ENCODE measurements around the gene NECTIN1.

The NECTIN1 gene

DNA sequence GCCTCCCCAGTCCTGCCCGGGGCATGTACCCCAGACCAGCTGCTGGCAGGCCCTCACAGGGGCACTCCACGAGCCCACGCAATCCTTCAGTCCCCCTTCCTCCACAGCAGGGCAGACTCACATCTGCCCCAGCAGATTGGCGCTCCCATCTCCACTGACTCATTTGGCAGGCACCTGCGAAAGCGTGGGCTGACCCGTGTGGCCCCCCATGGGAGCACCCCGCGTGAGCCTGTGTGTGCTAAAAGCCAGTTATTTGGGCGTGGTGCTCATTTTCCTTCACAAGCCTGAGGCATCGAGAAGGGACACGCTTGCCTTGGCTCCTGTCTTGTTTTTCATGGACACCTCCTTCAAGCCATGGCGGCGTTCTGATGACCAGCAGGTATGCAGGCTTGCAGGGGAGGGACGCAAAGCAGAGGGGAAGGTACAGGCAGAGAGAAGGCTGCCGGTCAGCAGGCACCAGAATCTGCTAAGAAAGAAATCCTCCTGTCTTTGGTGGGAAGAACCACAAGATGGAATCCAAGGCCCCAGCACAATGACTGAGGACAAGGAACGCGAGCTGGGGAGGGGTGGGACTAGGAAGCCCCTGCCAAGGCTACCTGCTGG, 8.6 kb downstream of the NECTIN1 start:
- TF ChIP-seq, protein P1, sequence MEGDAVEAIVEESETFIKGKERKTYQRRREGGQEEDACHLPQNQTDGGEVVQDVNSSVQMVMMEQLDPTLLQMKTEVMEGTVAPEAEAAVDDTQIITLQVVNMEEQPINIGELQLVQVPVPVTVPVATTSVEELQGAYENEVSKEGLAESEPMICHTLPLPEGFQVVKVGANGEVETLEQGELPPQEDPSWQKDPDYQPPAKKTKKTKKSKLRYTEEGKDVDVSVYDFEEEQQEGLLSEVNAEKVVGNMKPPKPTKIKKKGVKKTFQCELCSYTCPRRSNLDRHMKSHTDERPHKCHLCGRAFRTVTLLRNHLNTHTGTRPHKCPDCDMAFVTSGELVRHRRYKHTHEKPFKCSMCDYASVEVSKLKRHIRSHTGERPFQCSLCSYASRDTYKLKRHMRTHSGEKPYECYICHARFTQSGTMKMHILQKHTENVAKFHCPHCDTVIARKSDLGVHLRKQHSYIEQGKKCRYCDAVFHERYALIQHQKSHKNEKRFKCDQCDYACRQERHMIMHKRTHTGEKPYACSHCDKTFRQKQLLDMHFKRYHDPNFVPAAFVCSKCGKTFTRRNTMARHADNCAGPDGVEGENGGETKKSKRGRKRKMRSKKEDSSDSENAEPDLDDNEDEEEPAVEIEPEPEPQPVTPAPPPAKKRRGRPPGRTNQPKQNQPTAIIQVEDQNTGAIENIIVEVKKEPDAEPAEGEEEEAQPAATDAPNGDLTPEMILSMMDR (IDR thresholded peaks at IDR 0.05), result no peak
- H3K27ac ChIP-seq, result no peak overlapping the region
- DNase-seq (ENCODE audit: low spot score), result no peak
- no peak overlapping the region for H3K4me3 ChIP-seq

DNA sequence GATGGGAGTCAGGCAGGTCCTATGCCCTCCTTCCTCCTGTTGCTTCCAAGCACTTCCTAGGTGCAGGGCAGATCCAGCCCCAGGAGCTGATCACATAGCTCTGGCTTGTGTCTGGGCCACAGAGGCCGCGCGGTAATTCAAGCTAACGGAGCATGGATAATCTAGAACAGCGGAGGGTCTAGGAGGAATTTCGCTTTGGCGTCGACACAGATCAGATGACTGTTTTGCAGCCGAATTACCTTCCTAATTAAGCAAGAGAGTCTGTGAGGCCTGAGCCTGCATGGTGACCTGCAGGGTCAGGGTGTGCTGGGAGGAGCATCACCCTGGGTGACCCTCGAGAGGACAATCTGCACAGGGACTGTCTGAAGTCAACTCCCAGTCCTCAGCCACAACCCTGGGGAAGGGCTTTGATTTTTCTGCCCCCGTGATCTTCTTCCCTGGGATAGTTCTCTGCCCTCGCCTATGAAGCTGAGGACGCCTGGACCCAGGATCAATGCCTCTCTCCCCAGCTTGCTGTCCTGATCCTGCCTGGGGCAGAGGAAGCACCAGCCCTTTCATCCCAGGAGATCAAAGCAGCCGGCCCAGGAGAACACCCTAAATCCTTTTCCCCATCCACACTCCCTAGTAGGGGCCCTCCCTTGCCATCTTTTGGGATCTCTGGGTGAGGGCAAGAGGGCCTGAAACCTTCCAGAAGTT, 11.0 kb downstream of the NECTIN1 start:
- DNase-seq (ENCODE audit: low spot score), result no peak
- no peak overlapping the region for H3K4me3 ChIP-seq
- TF ChIP-seq, protein P1 (IDR thresholded peaks at IDR 0.05), result no peak
- no peak overlapping the region for H3K27ac ChIP-seq

DNA sequence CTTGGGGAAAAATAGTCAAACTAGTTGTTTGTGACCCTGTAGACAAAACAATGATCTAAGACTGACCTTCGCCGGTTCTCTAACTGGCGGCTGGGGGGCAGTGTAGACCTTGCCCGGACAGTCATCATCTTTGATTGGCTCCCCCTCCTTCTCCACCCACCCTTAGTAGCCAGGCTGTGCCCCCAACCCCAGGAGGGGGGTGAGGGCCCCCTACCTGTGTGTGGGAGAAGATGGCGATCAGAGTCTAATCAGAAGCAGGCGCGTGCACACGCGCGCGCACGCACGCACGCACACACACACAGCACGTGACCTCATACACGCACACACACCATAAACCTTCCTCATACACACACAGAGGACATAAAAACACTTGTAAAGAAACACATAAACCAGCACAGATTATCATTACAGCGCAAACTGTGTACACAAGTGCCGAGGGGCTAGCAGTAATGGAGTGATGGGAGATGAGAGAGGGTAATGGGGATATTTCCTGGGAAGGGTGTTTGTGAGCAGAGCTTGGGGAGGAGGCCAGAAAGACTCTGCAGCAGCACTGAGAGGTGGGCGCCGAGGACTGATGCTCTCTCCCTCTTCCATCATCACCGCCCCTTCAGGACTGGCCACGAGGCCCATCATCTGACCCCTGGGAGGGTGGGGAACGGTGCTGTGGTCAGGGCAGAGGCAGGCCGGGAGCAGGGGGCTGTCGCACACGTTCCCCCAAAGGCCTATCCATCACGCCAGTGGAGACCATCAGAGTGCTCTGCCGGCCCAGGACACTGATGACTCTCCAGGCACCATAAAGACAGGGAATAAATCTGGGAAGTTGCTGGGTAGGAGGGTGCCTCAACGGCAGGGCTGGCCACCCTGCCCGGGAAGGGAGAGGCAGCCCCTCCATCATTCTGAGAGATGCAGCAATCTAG, 12.2 kb downstream of the NECTIN1 start:
- DNase-seq (ENCODE audit: low spot score), result no peak
- TF ChIP-seq, protein P1 (IDR thresholded peaks at IDR 0.05), result no peak
- no peak overlapping the region for H3K4me3 ChIP-seq
- H3K27ac ChIP-seq, result no peak overlapping the region

DNA sequence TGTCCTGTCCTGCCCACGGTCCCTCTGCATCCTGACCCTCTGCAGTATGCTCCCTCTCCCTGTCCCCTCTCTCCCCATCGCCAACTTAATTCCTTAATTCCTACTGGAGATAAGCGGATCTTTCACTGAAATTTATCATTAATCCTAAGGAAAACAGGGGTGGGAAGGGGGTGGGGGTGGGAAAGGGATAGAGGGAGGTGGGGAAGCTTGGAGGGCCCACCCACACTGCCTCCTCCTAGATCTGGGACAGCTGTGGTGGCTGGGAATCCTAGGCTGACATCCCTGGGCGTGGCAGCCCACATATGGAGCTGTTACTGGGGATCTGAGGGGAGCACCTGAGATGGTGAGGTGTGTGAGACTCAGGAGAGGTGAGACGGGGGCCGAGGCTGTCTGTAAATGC, 14.4 kb downstream of the NECTIN1 start:
- TF ChIP-seq, protein P1 (IDR thresholded peaks at IDR 0.05), result no peak
- no peak overlapping the region for H3K4me3 ChIP-seq
- no peak overlapping the region for H3K27ac ChIP-seq
- no peak for DNase-seq (ENCODE audit: low spot score)

DNA sequence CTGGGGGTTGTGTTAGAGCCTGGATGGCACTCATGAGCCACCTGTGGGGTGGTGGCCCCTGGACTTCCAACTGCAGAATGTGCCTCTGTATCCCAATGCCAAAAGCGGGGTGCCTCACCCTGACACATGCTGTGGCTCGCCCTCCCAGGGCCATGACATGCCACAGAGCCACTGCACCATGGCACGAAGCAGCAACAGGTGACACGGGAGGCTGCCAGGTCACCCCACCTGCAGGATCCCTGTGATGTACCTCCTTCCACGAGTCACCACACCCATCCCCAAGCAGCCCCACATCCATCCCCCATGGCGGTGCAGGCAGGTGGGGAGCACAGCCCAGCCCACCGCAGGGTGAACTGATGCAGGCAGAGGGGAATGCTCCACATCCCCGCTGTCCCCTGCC, 14.8 kb downstream of the NECTIN1 start:
- H3K4me3 ChIP-seq, result no peak overlapping the region
- TF ChIP-seq, protein P1 (IDR thresholded peaks at IDR 0.05), result no peak
- DNase-seq (ENCODE audit: low spot score), result no peak
- no peak overlapping the region for H3K27ac ChIP-seq

DNA sequence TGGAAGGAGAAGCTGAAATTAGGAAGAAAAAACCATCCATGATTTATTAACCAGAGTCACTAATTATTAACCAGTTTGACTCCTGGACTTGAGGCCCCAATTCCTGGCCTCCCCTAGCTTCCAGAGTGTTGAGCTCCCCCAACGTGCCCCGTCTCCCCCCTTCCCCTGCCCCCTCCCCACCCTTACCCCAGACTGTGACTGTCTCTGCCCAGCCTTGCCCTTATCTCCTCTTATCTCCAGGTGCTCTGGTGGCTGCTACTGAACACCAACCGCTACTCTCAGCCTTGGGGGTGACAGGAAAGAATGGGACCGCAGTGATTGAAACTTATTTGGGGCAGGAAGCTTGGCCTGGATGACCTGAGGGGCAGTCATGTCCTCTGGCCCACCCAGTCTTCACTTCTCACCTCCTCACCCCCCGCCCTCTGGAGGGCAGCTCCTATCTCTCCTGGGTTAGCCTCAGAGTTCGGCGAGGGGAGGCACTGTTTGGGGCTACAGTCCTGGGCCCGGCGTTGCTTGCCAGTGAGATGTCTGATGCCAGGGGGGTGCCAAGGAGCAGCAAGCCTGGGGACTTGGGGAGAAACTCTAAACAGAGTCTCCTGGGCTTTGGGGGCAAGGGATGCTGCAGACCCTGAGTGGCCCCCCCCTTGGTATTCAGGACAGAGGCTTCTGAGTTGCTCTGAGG, 15.5 kb downstream of the NECTIN1 start:
- H3K27ac ChIP-seq, result no peak overlapping the region

More for the DNA sequence above, 15.5 kb downstream of the NECTIN1 start:
- H3K4me3 ChIP-seq, result no peak overlapping the region
- no peak for DNase-seq (ENCODE audit: low spot score)
- TF ChIP-seq, protein P1 (IDR thresholded peaks at IDR 0.05), result no peak

Data from coronary artery (tissue), 2 donors.